Measurements from ENCODE around the gene TP53BP2.
"Not testable (repeated sequence)": the region's sequence is repeated elsewhere in the genome, so short reads cannot be mapped to it uniquely, and the experiment has no call there.

Gene TP53BP2

DNA sequence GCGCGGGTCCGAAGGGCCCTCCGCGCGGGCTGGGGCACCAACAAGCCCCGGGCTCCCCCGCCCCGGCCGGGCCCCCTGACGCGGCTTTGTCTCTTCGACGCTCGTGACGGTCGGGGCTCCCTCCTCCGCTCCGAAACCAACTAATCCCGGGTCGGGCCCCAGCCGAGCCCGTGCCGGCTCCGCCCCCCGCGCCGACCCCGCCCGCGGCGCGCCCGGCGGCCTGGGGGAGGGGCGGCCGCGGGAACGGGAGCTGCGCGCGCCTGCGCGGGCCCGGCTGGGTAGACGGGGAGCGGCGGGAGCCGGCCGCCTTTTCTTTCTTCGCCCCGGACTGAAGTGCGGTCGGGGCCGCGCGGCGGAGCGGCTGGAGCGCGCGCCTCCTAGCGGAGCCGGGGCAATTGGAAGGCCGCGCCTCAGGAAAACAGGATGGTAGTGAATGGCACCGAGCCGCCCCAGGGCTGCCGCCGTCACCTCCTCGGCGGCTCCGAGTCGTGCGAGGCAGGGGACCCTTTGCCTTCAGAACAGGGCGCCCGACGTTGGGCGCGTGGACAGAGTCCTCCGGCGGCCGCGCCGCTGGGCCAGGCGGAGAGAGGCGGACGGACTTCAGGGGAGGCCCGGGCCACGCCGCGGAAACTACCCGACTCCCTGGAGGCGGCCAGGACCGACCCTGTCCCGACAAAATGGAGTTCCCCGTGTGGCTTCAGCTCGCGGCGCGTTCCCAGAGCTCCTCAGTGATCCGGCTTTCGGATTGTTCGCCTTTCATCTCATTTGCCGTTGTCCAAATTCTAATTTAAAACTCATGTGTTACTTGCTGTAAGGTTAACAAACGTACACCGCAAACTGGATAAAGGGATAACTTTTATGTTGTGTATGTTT, at the start of gene TP53BP2:
Gene TP53BP2 (minus strand): TSS at position 138 of the 873 bp plus-strand sequence. CDS start 267 bp downstream, outside the sequence.
- DNase-seq (ENCODE audit: low read depth in 2 of 2): peak; percentile 71 to 73

DNA sequence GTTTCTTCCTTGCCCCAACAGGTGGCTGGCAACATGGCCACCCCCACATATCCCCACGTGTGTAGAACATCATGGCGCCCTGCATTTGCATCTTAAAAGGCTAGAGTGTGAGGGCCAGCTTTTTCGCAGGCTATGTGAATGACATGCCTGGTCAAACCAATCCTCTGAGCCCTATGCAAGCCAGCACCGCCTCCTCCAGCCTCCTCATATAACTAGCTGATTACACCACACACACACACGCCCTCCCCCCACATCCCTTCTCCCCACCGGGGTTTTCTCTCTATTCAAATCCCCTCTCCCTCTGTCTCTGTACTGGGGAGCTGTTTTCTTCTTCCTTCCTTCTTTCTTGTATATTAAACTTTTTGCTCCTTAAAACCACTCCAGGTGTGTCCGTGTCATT, 44.7 kb upstream of the TP53BP2 start:
- not testable (repeated sequence) for DNase-seq (ENCODE audit: low read depth in 2 of 2)

DNA sequence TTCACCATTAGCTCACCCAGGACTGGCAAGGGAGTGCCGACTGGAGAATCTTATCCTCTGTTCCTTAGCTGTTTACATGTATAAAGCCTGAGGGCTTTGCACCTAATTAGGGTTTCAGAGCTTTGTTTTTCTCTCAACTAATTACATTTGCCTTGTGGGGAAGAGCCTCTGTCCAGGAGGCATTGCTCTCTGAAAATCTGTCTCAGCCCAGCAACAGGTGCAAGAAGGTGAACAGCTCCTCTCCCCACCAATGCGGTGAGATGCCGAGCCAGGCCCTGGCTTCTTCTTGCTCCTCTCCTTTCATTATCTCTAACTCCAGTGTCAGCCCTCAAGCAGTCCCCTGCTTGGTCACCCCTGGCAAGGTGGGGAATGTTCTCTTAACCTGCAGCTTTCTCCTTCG, 43.6 kb upstream of the TP53BP2 start:
- DNase-seq (ENCODE audit: low read depth in 2 of 2): not testable (repeated sequence)

- peak; percentile 66 to 70 for DNase-seq (ENCODE audit: low read depth in 2 of 2)
Observed at GRCh38 chr1:223887747-223888418, 42.1 kb upstream of the TP53BP2 start.

GRCh38 chr1:223886516-223886921, 40.8 kb upstream of the TP53BP2 start:
- no peak for DNase-seq (ENCODE audit: low read depth in 2 of 2)

DNA sequence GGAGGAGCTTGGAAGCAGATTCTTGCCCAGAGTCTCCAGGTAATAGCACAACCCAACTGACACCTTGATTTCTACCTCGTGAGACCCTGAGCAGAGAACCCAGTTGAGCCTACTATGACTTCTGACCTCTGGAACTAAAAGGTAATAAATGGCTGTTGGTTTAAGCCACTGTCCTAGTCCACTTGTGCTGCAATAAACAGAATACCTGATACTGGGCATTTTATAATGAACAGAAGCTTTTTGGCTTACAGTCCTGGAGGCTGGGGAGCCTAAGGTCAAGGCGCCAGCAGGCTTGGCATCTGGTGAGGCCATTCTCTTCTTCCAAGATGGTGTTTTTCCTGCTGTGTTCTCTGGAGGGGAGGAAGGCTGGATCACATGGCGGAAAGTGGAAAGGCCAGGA, 39.9 kb upstream of the TP53BP2 start:
- no peak for DNase-seq (ENCODE audit: low read depth in 2 of 2)

GRCh38 chr1:223878598-223879325, 33.0 kb upstream of the TP53BP2 start:
- DNase-seq (ENCODE audit: low read depth in 2 of 2): no peak

DNA sequence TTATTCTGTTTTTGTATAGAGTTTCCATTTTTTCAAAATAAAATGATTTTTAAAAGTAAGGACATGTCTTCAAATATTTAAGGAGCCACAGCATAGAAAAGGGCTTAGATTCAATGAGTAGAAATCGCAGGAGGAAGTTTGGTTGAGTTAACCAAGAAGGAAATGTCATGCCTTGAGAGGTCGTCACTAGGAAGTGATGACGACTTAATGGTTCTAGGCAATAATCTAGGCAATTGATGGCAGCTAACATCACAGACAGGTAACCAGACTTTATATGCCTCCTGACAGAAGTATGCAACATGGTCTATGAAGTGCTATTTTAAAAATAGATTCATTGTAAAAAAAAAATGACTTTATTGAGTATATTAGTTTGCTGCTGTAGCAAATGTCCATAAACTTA, 32.1 kb upstream of the TP53BP2 start:
- DNase-seq (ENCODE audit: low read depth in 2 of 2): no peak

GRCh38 chr1:223876590-223876989, 30.8 kb upstream of the TP53BP2 start:
- DNase-seq (ENCODE audit: low read depth in 2 of 2): no peak

DNA sequence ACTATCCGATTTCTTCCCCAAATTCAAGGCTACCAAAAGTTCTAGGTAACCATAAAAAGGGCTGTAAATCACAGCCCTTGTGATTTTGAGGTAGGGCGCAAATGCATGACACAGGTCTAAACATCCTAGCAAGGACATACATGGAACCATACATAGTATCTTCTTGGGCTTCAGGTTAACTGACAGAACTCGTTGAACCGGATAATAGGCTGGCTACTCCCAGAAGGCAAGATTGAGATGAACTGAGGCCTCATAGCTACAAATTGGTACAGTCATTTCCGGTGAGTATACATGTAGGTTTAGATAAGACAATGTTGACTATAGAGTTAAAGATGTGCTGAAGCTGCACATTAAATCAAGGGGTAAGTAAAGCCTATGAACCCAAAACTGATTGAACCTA, 27.3 kb upstream of the TP53BP2 start:
- no peak for DNase-seq (ENCODE audit: low read depth in 2 of 2)

DNA sequence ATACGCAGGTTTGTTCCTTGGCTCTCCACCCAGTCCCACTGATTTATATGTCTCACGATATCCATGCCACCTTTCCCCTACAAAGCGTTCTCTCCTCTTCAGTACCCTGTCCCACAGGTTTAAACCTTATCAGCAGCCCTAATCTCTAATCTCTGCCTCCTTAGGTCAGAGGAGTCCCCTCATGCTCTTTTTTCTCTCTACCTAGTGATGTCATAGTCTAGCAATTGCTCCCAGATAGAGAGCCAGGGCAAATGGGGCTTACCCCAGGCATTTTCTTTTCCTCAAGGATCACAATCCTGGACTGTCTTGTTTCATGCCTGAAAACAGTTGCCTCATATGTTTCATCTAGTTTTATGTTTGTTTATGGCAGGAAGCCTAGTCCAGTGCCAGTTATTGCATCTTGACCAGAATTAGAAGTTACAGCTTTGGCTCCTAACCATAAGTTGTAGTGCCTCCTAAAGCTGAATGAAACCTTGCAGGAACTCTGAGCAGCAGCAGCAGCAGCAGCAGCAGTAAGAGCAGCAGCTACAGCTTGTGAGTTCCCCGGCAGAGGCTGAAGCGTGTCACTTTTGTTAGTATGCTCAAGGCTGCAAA, 26.7 kb upstream of the TP53BP2 start:
- no peak for DNase-seq (ENCODE audit: low read depth in 2 of 2)

DNA sequence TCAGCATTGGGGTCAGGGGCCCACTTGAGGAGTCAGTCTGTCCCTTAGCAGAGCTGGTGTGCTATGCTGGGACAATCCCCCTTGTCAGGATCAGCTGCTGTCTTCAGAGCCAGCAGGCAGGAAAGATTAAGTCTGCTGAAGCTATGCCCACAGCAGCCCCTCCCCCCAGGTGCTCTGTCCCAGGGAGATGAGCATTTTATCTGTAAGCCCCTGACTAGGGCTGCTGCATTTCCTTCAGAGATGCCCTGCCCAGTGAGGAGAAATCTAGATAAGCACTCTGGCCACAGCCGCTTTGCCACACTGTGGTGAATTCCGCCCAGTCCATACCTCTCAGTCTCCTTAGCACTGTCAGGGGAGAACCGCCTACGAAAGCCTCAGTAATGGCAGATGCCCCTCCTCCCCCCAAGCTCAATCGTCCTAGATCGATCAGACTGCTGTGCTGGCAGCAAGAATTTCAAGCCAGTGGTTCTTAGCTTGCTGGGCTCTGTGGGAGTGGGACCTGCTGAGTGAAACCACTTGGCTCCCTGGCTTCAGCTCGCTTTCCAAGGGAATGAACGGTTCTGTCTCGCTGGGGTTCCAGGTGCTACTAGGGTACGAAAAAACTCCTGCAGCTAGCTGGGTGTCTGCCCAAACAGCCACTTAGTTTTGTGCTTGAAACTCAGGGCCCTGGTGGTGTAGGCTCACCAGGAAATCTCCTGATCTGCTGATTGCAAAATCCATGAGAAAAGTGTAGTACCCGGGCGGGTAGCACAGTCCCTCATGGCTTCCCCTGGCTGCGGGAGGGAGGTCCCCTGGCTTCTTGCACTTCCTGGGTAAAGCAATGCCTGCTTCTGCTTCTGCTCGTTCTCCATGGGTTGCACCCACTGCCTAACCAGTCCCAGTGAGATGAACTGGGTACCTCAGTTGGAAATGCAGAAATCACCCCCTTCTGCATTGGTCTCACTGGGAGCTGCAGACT, 25.1 kb upstream of the TP53BP2 start:
- DNase-seq (ENCODE audit: low read depth in 2 of 2): no peak

DNA sequence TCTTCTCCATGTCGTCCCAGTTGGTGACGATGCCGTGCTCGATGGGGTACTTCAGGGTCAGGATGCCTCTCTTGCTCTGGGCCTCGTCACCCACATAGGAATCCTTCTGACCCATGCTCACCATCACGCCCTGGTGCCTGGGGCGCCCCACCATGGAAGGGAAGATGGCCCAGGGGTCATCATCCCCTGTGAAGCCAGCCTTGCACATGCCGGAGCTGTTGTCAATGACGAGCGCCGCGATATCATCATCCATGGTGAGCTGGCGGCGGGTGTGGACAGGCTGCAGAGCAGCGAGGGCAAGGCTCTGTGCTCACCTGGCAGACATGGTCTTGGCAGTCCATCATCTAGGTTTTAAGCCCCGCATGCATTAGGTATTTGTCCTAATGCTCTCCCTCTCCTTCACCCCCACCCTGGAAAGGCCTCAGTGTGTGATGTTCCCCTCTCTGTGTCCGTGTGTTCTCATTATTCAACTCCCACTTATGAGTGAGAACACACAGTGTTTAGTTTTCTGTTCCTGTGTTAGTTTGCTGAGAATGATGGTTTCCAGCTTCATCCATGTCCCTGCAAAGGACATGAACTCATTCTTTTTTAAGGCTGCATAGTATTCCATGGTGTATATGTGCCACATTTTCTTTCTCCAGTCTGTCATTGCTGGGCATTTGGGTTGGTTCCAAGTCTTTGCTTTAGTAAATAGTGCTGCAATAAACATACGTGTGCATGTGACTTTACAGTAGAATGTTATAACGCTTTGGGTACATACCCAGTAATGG, 19.0 kb upstream of the TP53BP2 start:
- DNase-seq (ENCODE audit: low read depth in 2 of 2): not testable (repeated sequence)

GRCh38 chr1:223864084-223864483, 18.3 kb upstream of the TP53BP2 start:
- DNase-seq (ENCODE audit: low read depth in 2 of 2): no peak

- DNase-seq (ENCODE audit: low read depth in 2 of 2): no peak
Observed at GRCh38 chr1:223861904-223862303, 16.2 kb upstream of the TP53BP2 start.

DNA sequence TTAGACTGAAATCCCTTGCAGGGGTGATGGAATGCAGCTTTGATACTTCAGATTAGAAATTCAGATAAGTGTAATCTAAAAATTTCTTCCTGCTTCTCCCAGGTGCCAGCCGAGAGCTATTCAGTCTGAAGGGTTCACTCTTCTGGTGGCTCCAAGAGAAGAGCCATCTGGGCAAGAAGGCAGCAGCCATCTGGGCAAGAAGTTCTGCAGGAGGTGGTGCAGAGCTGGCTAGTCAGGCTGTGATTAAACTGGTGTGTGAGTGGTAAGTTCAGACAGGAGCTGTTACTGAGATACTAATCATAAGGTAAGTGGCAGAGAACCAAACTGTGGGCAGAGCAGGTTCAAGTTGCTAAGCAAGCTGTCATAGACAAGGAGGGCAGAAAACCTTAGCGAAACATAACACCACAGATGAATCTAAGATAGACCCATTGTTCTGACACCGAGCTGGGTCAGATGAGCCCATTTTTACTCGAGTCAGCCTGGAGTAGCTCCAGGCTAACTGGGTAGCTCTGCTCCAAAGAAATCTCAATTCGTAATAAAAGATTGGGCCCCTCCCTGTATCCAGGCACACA, 14.4 kb upstream of the TP53BP2 start:
- no peak for DNase-seq (ENCODE audit: low read depth in 2 of 2)

- no peak for DNase-seq (ENCODE audit: low read depth in 2 of 2)
Observed at GRCh38 chr1:223859058-223859457, 13.3 kb upstream of the TP53BP2 start.

- no peak for DNase-seq (ENCODE audit: low read depth in 2 of 2)
Observed at GRCh38 chr1:223856386-223856785, 10.6 kb upstream of the TP53BP2 start.

GRCh38 chr1:223853748-223854147, 8.0 kb upstream of the TP53BP2 start:
- no peak for DNase-seq (ENCODE audit: low read depth in 2 of 2)

GRCh38 chr1:223853275-223853674, 7.5 kb upstream of the TP53BP2 start:
- DNase-seq (ENCODE audit: low read depth in 2 of 2): no peak

Measured in fibroblast of skin of left biceps (primary cell).